Endothelial cell of umbilical vein (primary cell): ENCODE data around the gene DLG1. TPM values are rescaled to one million over a fixed set of nuclear protein-coding genes. Genes with fewer than 3 reads are reported as not detected.
A peak's percentile ranks its signal among the peaks of the same experiment; 100 is the strongest.
"Not testable (repeated sequence)": the region's sequence is repeated elsewhere in the genome, so short reads cannot be mapped to it uniquely, and the experiment has no call there.

Experiments used
- BruUV-seq: library from RNA; stranded (reverse); fragments of 400-500 nt; replicated peaks from 2 replicates; lab custom pipeline; 2021; lab: Mats Ljungman, UMichigan
- CTCF ChIA-PET: fragments of 300-600, 350-600 bp; sonication (Branson Sonifier 250); formaldehyde crosslinking; loops from one replicate; lab custom pipeline; 2021; ENCODE audit warnings: antibody characterized with exemption, inconsistent platforms; lab: Charles Lee
- POLR2A ChIA-PET: fragments of 300-600, 350-600 bp; sonication (Branson Sonifier 250); formaldehyde crosslinking; loops from one replicate; lab custom pipeline; 2021; ENCODE audit warnings: antibody characterized with exemption, inconsistent platforms; lab: Charles Lee
- DNase-seq: peaks from one replicate; pipeline ENCODE4 v3.0.0-alpha.2; 2011; ENCODE audit warnings: low read depth, low spot score
- FAIRE-seq: peaks from 2 replicates; lab custom pipeline; 2011; peaks lifted over from hg19 to GRCh38; lab: Jason Lieb, UNC
- H2AFZ ChIP-seq: 2 replicates; pipeline ENCODE4 v1.6.0; 2012; ENCODE audit warnings: low read depth, low read length, control low read depth, inconsistent platforms
- H3K27ac ChIP-seq: 2 replicates; pipeline ENCODE4 v1.5.1; 2011; ENCODE audit warnings: low read depth, mild to moderate bottlenecking, control low read depth, low read length, moderate library complexity; ENCODE audit not compliant: insufficient read depth
- H3K27me3 ChIP-seq, 2 experiments: 2 replicates each; pipeline versions ENCODE4 v1.6.0 to v1.6.1; 2011; ENCODE audit warnings: low read length in 2 of 2, mixed read lengths in 1 of 2; ENCODE audit not compliant: control insufficient read depth in 2 of 2, insufficient read depth in 2 of 2
- H3K36me3 ChIP-seq, 2 experiments: 2 replicates in 1 of 2; 3 replicates in 1 of 2; pipeline ENCODE4 v1.5.1; 2011; ENCODE audit warnings: low read length in 2 of 2, mild to moderate bottlenecking in 1 of 2, moderate library complexity in 1 of 2; ENCODE audit not compliant: control insufficient read depth in 2 of 2, insufficient read depth in 2 of 2; ENCODE audit errors: extremely low read depth in 1 of 2
- H3K4me1 ChIP-seq: 3 replicates; pipeline ENCODE4 v1.5.1; 2011; ENCODE audit warnings: mild to moderate bottlenecking, low read length; ENCODE audit not compliant: control insufficient read depth, insufficient read depth; ENCODE audit errors: extremely low read depth
- H3K4me2 ChIP-seq: 2 replicates; pipeline ENCODE4 v1.6.1; 2011; ENCODE audit warnings: low read length, control low read depth, mixed read lengths; ENCODE audit not compliant: insufficient read depth
- H3K4me3 ChIP-seq, 3 experiments: fragments of 200-600 bp in 1 of 3; sonication (generic), shearing (Covaris generic) in 1 of 3; replicated peaks in 1 of 3; 2 replicates each; pipeline ENCODE4 v1.5.1; 2011 to 2016; ENCODE audit warnings: control low read depth in 3 of 3, low read length in 3 of 3, mild to moderate bottlenecking in 2 of 3, inconsistent platforms in 1 of 3, low read depth in 1 of 3, moderate library complexity in 1 of 3; ENCODE audit not compliant: insufficient read depth in 1 of 3
- H3K79me2 ChIP-seq: 2 replicates; pipeline ENCODE4 v1.6.0; 2012; ENCODE audit warnings: low read length, inconsistent platforms; ENCODE audit not compliant: control insufficient read depth, insufficient read depth
- H3K9ac ChIP-seq: replicated peaks from 2 replicates; pipeline ENCODE3; 2011; ENCODE audit warnings: low read length, control low read depth; ENCODE audit not compliant: insufficient read depth; ENCODE audit errors: extremely low read depth
- H3K9me1 ChIP-seq: replicated peaks from 3 replicates; pipeline ENCODE4 v1.6.0; 2011; ENCODE audit warnings: mild to moderate bottlenecking, low read length; ENCODE audit not compliant: control insufficient read depth, insufficient read depth; ENCODE audit errors: extremely low read depth
- H3K9me3 ChIP-seq: replicated peaks from 2 replicates; pipeline ENCODE4 v1.5.1; 2012; ENCODE audit warnings: low read length, inconsistent platforms; ENCODE audit not compliant: control insufficient read depth, insufficient read depth
- H4K20me1 ChIP-seq: replicated peaks from 2 replicates; pipeline ENCODE3; 2011; ENCODE audit warnings: mild to moderate bottlenecking, low read length; ENCODE audit not compliant: control insufficient read depth, insufficient read depth; ENCODE audit errors: extremely low read depth
- FOS ChIP-seq: IDR thresholded peaks from 2 replicates; pipeline ENCODE4 v1.6.1; 2011; ENCODE audit warnings: mild to moderate bottlenecking, low read length, moderate library complexity, borderline replicate concordance; ENCODE audit not compliant: insufficient read depth
- GATA2 ChIP-seq: IDR thresholded peaks from 2 replicates; pipeline ENCODE4 v1.7.0; 2011; ENCODE audit warnings: low read depth, mild to moderate bottlenecking, moderate library complexity, mixed read lengths, low read length; ENCODE audit not compliant: insufficient read length, insufficient read depth
- dilution Hi-C: fragments of 300-500 bp; cut with MboI; formaldehyde crosslinking; loops from one replicate; pipeline ENCODE4 v1.15.0; 2019; ENCODE audit warnings: low sequenced_read_pairs; ENCODE audit not compliant: extremely low pct_ligation_motif_present
- intact Hi-C: fragments of 100-400 bp; cut with micrococcal nuclease; formaldehyde crosslinking; loops from one replicate; pipeline ENCODE4 v1.10.0; 2022
- polyA plus RNA-seq, 4 experiments: library from polyadenylated mRNA; depleted of rRNA in 3 of 4; stranded (reverse) in 3 of 4; unstranded in 1 of 4; fragments of >200 nt; gene quantifications; 2 replicates each; pipeline versions ENCODE4 v1.2.1 to v1.2.3, GENCODE V29; 2011 to 2012; ENCODE audit warnings: missing spikeins in 1 of 4
- total RNA-seq: library from RNA; stranded (reverse); gene quantifications from 2 replicates; pipeline ENCODE4 v1.2.3, GENCODE V29; 2021
- TF ChIP-seq, protein P1 (sequence below), 2 donors: IDR thresholded peaks; 1 replicate in 1 of 2; 2 replicates in 1 of 2; pipeline ENCODE4 v1.5.1; 2011; ENCODE audit warnings: low read length in 2 of 2, mild to moderate bottlenecking in 2 of 2, moderate library complexity in 2 of 2, control low read depth in 1 of 2, inconsistent platforms in 1 of 2, low read depth in 1 of 2; ENCODE audit not compliant: insufficient read depth in 1 of 2; ENCODE audit errors: extremely low read depth in 1 of 2
- TF ChIP-seq, protein P2 (sequence below): IDR thresholded peaks from 2 replicates; pipeline ENCODE4 v1.6.1; 2011; ENCODE audit not compliant: insufficient read depth, insufficient read length

The DLG1 gene
- total and polyA plus RNA-seq, 2 donors (not counting 3 experiments of a cell fraction or from before 2014, with no cell fraction given), result 26.5 to 80.1 TPM

DNA sequence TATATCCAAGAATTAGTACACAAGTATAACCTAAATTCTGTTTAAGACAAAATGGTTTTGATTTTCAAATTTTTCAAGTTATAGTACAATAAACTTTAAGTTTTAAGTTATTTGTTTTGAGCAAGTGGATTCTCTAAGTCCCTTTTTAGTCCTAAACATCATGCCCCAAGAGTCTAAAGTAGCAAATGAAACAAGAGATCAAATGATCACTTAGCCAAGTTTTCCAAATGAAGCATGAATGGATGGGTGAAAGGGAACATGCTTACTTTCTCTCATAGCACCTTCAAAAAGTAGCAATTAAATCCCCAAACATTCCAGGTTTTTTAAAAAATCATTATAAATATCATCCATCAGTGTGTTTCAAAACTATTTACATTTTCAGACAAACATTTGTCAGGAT, 19.5 kb downstream of the DLG1 start:
- ChIA-PET CTCF (interaction anchor here (1.0 to 4.2 kb wide), 3 partner anchors 22 to 231 kb away, joined by 5 to 23 read pairs (median 6); no protein-coding TSS in a partner anchor), POLR2A (no interaction called here)
- H3K4me3 ChIP-seq, result no peak overlapping the region
- intact Hi-C loops (no loop called here), dilution Hi-C loops (no loop called here)
- no TSS peak for BruUV-seq
- H3K27ac ChIP-seq, result no peak overlapping the region
- peaks cover 0 to 2% of the 10 kb centered on the region in 2 experiments for H3K36me3 ChIP-seq
- no peak for DNase-seq
- TF ChIP-seq, protein P1, sequence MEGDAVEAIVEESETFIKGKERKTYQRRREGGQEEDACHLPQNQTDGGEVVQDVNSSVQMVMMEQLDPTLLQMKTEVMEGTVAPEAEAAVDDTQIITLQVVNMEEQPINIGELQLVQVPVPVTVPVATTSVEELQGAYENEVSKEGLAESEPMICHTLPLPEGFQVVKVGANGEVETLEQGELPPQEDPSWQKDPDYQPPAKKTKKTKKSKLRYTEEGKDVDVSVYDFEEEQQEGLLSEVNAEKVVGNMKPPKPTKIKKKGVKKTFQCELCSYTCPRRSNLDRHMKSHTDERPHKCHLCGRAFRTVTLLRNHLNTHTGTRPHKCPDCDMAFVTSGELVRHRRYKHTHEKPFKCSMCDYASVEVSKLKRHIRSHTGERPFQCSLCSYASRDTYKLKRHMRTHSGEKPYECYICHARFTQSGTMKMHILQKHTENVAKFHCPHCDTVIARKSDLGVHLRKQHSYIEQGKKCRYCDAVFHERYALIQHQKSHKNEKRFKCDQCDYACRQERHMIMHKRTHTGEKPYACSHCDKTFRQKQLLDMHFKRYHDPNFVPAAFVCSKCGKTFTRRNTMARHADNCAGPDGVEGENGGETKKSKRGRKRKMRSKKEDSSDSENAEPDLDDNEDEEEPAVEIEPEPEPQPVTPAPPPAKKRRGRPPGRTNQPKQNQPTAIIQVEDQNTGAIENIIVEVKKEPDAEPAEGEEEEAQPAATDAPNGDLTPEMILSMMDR (IDR thresholded peaks at IDR 0.05; ENCODE audit: extremely low read depth in 1 of 2, insufficient read depth in 1 of 2, low read depth in 1 of 2, low read length in 2 of 2), result no peak
- no peak for TF ChIP-seq GATA2
- TF ChIP-seq FOS, result no peak
- TF ChIP-seq, protein P2, sequence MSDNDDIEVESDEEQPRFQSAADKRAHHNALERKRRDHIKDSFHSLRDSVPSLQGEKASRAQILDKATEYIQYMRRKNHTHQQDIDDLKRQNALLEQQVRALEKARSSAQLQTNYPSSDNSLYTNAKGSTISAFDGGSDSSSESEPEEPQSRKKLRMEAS, result no peak
- no peak overlapping the region for H3K4me2 ChIP-seq
- H4K20me1 ChIP-seq, result no peaks in the 10 kb centered on the region
- H3K4me1 ChIP-seq, result no peaks in the 10 kb centered on the region
- H3K27me3 ChIP-seq, result no peaks in the 10 kb centered on the region
- no peaks in the 10 kb centered on the region for H3K9me3 ChIP-seq
- no peak overlapping the region for H3K9ac ChIP-seq
- no peak for FAIRE-seq
- H2AFZ ChIP-seq, result no peak overlapping the region
- peaks cover 78% of the 10 kb centered on the region for H3K79me2 ChIP-seq
- H3K9me1 ChIP-seq, result no peaks in the 10 kb centered on the region

DNA sequence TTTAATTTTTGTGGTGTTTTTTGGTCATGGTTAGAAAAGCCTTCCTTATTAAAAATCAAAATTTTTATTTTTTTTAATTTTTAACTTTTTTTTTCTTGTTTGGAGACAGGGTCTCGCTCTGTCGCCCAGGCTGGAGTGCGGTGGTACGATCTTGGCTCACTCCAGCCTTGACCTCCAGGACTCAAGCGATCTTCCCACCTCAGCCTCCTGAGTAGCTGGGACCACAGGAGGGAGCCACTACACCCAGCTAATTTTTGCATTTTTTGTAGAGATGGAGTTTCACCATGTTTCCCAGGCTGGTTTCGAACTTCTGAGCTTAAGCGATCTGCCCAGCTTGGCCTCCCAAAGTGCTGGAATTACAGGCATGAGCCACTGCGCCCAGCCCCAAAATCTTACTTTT, 21.6 kb downstream of the DLG1 start:
- H2AFZ ChIP-seq, H3K9me3 ChIP-seq, dilution Hi-C loops, FAIRE-seq, intact Hi-C loops, H3K9me1 ChIP-seq, H3K4me1 ChIP-seq, H3K36me3 ChIP-seq, H3K27me3 ChIP-seq, DNase-seq, H3K4me3 ChIP-seq, H3K27ac ChIP-seq, H4K20me1 ChIP-seq, BruUV-seq, POLR2A ChIA-PET, H3K4me2 ChIP-seq, H3K9ac ChIP-seq: not testable (repeated sequence)
- CTCF ChIA-PET, result interaction anchor here (0.6 to 4.2 kb wide), 8 partner anchors 8 to 225 kb away, joined by 3 to 23 read pairs (median 3); no protein-coding TSS in a partner anchor
- TF ChIP-seq, protein P1 (IDR thresholded peaks at IDR 0.05; ENCODE audit: extremely low read depth in 1 of 2, insufficient read depth in 1 of 2, low read depth in 1 of 2, low read length in 2 of 2), result peak in 1 of 2 donors; percentile 15
- H3K79me2 ChIP-seq, result peaks cover 85% of the 10 kb centered on the region
